HG03025 (cell line): ENCODE results near the gene SPPL3.

Experiments
- ATAC-seq: cut with Tn5 transposase; IDR thresholded peaks from one replicate; pipeline ENCODE4 v1.9.1; 2021; ENCODE audit warnings: mild to moderate bottlenecking, moderate library complexity; ENCODE audit not compliant: unreplicated experiment, low FRiP score

SPPL3 gene

DNA sequence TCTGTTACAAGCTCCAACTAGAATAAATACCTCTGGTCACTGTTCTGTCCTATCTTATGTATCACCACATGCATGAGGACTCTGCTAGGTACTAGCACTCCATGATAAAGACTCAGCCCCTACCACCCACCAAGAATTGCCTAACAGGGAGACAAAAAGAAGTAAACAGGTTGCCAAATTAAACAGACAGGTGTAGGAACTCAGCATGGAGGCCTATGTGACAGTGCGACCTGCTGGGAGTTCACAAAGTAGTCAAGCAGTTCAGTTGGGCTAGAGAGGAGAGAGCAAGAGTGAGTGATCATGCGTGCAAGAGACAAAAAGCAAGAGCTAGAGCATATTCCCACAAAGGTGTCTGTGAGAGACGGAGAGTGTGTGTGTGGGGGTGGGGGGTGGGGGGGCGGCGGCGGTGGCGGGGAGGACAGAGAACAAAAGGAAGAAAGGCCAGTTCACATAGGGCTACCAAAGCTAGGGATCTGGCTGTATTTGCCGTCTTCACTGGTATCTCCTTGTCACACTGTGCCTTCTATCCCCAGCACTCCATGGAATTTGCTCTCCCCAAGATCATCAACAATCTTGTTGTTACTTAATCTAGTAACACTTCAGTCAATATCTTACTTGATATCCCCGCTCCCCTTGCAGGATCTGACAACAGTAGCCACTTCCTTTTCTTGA lies 81.2 kb downstream of the SPPL3 start:
- no peak for ATAC-seq

DNA sequence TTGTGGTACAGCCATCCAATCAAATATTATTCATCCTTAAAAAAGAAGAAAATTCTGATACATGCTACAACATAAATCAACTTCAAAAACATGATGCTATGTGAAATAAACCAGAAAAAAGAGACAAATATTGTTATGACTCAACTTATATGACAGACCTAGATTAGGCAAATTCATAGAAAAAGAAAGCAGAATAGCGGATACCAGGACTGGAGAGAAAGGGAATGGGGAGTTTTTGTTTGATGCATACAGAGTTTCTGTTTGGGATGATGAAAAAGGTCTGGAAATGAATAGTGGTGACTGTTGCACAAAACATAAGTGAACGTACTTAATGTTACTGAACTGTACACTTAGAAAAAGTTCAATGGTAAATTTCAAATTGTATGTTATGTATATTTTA lies 82.3 kb downstream of the SPPL3 start:
- no peak for ATAC-seq

DNA sequence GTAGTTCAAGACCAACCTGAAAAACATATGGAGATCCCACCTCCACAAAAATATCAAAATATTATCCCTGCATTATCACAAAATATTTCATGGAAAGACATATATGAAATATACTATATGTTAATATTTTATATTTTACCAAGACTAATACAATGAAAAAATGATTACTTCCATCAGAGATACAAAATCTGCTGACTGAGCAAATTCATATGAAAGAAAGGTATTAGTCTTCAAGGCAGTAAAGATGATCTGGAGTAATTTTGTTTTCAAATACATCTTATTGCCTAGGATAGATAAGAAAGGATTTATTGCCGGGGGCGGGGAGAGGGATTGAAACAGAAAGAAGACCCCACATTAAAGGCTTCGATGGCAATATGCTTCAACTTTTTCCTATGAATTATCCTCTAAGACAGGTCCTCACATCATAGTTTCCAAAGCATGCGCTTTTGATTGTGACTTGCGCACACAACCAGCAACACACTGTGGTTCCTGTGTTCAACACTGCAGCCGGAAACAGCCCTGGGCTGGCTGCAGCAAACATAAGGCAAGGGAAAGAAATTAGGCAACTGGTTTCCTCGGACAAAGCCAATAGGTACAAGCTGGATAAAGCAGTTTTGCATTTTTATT lies 83.2 kb downstream of the SPPL3 start:
- ATAC-seq = no peak

DNA sequence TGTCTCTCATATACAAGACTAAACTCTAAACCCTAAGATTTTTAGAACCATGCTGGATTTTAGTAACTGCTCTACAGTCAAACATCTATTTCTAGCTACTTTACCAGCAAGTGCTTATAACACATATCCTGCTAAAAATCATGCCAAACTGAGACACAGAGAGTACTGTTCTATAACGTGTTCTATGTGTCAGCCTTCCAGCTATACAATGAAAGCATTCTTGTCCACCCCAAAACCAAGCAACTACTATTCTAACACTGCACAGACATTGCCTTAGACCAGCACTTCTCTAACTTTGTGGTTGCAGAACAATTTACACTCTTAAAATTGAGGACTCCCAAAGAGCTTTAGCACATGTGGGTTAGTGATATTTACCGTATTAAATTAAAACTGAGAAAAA lies 85.7 kb downstream of the SPPL3 start:
- no peak for ATAC-seq

DNA sequence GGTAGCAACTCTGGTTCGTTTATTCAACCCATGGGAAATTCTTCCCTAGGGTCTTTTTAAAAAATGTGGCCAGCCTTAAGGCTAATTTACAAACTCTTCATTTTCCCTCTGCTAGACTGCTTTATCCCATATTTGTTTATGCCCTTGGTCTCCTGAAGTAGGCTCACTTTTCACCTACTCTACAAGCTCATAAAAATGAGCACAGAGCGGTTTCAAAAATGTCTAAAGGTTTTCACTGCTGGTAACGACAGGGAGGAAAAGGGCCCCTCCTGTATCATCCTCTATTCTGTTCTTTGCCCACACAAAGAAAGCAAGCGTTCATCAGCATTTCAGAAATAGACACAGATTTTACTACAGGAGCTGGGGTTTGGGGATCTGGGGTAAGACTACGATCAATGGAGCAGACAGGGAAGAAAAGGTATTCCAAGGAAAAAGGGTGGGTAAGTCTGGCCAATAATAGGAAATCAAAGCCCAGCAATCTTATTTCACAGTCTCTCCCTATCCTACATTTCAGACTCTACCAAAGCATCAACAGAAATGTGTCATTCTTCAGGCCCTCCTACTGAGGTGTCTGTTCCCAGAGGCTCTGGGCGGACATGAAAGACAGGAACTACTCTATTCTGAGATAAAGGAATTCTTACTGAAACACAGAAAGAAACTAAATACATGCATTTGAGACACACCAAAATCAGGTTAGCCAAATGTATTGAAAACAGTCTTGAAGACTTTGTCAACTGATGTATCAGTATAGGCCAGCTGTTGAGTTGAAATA lies 86.4 kb downstream of the SPPL3 start:
- ATAC-seq = no peak

DNA sequence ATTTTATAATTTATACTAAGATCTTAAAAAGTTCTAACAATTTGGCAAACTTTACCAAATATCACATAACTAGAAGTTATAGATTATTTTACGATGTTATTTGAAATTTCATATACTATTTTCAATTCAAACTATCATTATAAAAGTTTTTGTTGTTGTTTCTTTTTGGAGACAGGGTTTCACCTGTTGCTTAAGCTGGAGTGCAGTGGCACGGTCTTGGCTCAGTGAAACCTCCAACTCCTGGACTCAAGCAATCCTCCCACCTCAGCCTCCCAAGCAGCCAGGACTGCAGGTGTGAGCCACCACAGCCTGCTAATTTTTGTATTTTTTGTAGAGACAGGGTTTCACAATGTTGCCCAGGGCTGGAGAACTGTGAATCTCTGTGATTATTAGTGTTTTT lies 87.8 kb downstream of the SPPL3 start:
- no peak for ATAC-seq

DNA sequence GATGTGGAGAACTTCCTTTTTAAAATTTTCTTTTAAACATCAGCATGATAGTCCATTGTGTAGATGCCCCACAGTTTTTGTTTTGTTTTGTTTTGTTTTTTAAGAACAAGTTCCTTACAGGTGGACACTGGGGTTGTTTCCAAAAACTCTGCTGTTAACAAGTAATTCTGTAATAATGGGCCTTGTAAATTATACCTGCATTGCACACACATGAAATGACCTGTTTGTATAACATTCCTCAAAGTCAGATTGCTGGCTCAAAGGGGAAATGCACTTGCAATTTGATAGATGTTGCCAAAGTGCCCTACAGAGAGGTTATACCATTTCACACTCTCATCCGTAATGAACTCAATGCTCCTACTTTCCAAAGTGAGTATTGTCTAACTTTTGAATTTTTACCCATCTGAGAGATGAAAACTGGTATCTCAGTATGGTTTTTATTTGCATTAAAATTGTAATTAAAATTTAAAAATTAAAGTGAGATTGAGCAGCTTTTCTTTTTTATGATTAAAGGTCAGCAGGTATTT lies 89.2 kb downstream of the SPPL3 start:
- no peak for ATAC-seq

DNA sequence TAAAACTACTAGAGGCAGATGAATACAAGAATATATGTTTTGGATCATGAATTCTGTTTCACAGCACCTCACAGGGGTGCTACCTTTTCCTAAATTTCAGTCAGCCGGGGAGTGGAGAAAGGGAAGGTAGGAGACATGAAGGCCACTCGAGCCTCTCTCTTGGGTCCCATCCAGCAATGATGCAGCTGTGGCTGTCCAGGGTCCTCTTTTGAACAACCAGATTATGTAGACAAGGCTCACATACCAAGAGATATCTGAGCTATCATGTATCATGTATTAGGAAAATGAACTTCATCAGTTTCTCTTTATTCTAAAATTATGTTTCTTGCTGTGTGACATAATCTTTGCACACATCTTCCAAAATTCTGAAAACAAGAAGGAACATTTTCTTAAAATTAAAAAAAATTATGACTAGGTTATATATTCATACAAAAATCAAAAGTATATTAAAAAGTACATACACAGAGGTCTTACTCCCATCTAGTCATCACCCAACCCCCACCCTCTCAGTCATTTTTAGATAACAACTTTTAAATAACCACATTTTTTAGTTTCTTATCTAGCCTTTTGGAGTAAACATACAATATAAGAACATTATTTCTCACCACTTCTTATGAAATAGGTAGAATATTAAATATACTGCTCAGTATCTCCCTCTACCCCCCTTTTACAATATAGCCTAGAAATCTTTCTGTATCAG lies 89.8 kb downstream of the SPPL3 start:
- ATAC-seq = no peak

DNA sequence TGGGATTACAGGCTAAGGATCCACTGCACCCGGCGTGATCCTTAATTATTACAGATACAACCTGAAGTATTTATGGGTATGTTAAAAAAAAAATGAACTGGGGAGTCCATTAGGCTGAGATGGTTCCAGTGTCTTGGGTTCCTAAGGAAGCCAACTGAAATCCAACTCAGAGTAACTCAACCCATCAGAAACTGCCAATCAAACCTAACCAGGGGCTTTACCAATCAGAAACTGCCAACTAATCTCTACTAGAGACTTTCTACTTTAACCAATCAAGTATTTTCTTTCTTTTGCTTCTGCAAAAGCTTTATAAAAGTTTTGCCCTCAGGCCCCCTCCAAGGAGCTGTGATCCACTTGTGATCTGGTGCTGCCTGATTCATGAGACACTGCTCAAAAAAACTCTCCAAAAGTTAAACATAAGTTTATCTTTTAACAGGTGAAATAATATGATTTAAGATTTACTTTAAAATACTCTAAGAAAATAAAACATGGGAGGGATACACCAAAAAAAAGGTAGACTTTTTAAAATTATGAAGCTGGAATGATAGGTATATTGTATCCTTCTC lies 90.5 kb downstream of the SPPL3 start:
- ATAC-seq = no peak

DNA sequence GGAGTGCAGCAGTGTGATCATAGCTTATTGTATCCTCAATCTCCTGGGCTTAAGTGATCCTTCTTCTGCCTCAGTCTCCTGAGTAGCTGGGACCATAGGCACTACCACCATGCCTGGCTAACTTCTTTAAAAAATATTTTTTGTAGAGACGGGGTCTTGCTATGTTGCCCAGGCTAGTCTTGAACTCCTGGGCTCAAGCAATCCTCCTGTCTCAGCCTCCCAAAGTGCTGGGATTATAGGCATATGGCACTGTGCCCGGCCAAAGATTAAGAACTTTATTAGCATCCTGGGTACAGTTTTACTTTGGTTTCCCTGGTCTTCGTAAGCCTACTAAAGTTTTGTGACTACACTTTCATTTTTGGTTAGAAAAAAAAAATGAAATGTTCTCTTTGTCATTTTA lies 94.1 kb downstream of the SPPL3 start:
- no peak for ATAC-seq

DNA sequence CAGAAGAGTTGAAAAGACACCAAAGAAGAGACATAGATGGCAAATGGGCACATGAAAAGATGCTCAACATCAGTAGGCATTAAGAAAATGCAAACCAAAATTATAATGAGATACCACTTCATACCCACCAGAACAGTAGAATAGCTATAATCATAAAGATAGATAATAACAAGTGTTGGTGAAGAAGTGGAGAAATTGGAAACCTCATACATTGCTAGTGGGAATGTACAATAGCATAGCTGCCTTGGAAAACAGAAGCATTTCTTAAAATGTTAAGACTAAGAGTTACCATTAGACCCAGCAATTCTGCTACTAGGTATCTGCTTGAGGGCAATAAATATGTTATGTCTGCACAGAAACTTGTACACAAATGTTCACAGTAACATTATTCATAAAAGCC lies 99.7 kb downstream of the SPPL3 start:
- no peak for ATAC-seq

DNA sequence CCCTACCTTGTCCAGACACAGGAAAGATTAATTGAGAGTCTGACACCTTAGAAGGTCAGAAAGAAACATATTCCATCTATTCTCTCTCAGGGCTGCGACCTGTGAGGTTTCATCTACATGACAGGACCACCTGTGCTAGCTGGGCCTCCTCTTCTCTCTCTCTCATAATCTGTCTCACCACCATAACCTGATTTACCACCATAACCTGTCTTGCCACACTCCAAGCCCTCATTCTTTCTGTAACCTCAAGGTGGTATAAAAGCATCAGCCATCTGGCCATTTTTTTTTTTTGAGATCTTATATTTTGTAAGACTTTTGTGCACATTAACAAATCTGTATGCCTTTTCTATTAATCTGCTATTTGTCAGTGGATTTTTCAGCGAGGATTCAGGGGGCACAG lies 103.0 kb downstream of the SPPL3 start:
- ATAC-seq = no peak

DNA sequence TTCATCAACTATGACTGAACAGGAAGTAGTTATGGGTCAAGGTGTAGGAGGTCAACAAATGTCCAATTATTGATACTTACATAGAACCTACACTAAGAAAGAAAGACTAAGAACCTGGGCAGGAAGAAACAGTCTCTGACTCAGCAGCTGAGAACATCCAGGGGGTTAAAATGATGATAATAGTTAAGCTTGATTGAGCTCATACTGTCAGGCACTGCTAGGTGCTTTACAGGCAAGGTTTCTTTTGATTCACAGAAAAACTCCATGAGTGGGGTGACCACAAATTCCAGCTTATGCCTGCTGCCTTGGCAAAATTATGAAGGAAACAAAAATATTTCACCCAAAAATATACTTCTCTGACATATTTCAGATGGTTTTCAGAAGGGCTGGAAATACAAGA lies 103.5 kb downstream of the SPPL3 start:
- no peak for ATAC-seq

DNA sequence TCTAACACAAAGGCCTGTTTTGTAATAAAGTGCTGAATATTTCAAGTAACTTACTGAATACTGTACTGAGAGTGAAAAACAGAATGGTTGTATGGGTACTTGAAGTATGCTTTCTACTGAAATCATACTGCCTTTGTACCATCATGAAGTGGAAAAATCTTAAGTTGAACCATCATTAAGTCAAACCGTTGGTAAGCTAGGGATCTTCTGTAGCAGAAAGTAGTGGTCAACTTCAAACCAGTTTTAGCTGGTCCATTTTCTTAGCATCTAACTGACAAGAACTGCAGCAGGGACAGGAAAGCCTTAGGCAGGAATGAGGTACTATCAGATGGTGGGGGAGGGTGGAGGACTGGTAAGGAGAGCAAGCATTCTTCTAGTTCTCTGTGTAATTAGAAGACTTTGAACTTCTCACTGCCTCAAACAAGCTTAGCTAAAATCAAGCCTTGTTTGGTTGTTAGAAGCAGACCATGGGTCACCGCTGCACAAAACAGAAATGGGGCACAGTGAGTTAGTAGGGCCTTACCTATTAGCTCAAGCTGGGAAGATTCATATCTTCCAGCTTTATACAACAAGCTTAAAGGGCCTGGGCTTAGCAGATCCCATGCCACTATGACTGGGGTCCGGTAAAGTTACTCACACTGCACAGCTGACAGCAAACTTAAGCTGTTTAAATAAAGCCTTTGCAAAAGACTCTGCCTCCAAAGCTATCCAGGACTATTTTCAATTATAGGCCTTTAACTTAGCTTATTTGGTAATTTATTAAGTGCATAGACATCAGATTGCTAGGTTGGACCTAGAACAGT lies 104.7 kb downstream of the SPPL3 start:
- no peak for ATAC-seq

DNA sequence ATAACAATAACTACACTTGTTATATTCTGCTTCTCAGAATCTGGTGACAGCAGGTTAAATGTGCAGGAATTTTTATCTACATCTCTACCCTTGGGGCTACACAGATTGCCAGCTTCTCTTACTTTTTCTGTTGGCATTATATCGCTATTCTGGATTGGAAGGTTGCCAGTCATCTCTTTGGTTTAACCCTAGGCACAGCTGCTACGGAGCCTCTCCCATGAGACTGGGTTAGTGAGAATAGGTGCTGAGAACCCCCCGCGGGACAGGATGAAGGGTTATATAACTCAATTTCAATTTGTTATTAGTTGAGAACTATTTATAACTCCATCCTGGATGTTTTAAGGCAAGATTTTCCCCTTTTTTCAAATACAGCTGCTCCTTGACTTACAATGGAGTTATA lies 105.5 kb downstream of the SPPL3 start:
- no peak for ATAC-seq

DNA sequence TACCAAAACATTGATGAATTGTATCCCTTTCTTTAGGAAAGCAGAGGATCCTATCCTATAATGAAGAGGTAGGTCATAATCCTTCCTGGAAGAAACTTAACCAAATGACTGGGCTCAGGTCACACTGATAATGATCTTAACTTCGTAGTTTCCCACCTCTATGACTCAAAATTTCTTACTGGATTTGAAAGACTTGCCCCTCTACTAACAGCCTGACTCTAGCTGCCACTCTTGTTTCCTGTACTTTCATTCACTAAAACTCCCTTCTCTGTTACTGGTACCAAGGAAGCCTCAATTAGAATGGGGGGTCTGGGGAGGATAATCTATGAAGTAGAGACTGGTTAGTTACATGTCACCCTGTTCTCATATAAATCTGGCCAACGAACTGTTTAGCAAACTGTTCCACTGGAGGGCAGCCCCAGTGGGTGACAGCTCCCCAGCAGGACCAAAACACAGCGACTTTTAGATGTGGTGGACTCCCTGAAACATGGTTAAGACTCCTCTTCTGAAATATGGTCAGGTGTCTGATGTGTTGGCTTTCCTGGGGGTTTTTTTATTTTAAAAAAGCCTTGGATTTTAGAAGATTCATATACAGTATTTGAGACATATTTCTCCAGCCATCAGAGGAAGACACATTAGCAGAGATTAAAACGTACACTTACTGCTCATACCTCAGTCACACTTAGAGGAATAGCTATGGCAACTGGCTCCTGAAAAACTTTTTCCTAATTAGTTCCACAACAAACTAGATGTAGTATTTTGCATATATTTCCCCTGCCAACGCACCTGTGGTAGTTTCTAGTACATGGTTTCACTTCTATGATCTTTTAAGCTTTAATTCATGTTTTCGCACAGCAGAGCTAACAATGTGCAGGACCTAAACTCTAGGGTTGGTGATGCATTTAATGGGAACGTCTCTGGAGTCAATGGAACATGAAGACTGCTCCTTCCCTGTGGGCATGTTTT lies 106.2 kb downstream of the SPPL3 start:
- no peak for ATAC-seq

DNA sequence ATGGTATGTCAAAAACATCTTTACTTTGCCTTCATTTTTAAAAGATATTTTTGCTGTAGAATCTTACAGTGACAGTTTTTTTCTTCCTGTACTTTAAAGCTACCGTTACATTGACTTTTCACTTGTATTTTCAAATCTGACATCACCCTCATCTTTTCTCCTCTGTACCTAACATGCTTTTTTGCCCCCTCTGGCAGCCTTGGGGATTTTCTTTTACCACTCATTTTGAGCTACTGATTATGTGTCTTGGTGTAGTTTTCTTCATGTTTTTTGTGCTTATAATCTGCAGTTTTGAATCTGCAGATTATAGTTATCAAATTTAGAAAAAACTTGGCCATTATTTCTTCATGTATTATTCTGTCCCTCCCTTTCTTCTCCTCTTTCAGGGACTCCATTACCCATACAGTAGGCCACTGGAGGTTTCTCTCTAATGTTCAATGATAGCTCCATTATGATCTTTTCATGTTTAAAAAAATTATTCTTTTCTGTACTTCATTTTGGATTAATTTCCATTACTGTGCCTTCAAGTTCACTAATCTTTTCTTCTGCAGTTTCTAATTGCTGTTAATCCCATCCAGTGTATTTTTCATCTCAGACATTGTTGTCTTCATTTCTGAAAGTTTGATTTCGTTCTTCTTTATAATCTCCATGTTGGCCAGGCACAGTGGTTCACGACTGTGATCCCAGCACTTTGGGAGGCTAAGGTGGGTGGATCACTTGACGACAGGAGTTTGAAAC lies 108.5 kb downstream of the SPPL3 start:
- ATAC-seq = no peak

DNA sequence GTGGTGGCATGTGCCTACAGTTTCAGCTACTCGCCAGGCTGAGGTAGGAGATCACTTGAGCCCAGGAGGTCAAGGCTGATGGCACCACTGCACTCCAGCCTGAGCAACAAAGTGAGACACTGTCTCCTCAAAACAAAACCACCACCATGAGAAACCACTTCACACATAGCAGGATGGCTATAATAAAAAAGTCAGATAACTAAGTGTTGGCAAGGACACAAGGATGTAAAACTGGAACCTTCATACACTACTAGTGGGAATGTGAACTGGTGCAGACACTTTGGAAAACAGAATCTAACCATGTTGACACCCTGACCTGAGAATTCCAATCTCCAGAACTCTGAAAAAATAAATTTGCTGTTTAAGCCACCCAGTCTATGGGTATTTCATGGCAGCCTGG lies 110.8 kb downstream of the SPPL3 start:
- ATAC-seq = no peak
